Dedifferentiated amniotic fluid mesenchymal stem cell (primary cell): Measurements from ENCODE around the gene SETD7.
A peak's percentile ranks its signal among the peaks of the same experiment; 100 is the strongest.

Experiments used
- DNase-seq: peaks from one replicate; pipeline ENCODE4 v3.0.0-alpha.2; 2016; ENCODE audit errors: extremely low spot score

SETD7 gene

DNA sequence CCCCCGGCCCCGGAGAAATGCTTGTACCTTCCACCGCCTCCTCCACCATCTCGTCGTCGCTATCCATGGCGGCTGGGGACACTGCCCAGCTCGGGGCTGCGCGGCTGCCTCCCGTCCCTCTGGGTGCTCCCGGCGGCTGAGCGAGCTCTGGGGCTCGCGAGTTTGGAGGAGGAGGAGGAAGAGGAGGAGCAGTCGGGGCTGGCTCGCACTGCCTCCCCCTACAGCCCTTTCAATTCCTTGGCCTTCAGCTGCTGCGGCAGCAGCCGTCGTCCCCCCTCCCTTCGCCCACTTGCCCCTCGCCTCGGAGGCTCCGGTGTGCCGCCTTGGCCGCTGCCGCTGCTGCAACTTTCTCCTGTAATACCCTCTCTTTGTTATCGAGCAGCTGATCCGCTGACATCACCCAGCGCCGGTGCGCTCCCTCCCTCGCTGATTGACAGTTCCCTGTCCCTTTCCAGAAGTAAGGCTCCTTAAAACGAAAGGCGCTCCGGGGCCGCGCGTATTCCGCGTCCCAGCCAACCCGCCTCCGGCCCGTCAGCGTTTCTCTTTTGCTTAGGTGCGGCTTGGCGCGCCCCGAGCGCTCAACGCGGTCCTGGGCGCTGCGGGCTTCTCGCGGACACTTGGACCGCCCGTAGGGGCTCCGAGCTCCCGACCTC is at the start of gene SETD7:
SETD7 (minus strand) TSS at position 149 of the 653 bp plus-strand sequence; CDS start at position 67, 82 bp downstream.
- peak; percentile 71 for DNase-seq

DNA sequence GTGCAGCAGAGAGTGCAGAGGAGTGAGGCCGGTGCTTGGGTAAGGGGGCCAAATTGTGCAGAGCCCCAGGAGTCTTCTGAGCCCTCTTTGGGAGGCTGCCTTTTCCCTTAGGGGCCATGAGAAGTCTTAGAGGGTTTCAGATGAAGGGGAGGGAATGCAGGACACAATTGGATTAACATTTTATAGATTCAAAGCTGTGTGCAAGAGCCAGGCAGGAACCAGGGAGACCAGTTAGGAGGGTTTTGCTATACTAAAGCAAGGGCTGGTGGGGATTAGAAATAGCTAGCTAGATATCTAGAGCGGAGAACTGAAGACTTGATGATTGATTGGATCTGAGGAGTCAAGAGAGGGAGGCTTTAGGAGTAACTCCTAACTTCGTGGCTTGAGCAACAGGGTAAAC is 49.5 kb upstream of the SETD7 start:
- DNase-seq, result no peak

DNA sequence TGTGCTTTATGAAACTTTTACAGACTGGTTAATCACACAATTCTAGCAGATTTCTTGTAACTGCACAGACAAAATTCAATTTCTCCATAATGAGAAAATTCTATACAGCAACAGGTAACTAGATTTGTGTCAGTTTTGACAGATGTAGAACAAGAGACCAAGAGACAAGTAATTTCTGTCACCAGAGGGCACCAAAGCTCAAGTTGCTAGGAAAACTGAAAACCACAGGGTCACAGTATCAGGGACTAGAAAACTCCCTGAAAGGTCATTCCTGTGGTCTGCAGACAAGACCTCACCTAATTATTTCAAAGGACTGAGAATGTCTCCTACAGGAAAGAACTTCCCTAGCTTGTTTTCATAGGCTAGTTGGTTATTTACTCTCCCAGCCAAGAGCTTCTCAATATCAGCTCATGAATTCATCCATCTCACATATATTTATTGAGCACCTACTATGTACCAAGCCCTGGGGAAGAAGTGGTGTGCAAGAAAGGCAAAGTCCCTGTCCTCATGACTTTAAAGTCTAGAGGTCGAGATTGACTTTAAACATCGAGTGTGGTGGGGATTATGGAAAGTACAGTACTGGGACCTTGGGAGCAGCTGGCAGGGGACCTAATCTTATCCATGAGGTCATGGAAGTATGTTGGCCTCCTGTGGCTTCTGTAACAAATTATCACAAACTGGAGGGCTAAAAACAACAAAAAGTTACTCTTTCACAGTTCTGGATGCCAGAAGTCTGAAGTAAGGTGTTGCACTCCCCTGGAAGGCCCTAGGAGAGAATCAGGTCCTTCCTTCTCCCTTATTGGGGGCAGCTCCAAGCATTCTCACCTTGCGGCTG is 47.8 kb upstream of the SETD7 start:
- peak; percentile 45 for DNase-seq

DNA sequence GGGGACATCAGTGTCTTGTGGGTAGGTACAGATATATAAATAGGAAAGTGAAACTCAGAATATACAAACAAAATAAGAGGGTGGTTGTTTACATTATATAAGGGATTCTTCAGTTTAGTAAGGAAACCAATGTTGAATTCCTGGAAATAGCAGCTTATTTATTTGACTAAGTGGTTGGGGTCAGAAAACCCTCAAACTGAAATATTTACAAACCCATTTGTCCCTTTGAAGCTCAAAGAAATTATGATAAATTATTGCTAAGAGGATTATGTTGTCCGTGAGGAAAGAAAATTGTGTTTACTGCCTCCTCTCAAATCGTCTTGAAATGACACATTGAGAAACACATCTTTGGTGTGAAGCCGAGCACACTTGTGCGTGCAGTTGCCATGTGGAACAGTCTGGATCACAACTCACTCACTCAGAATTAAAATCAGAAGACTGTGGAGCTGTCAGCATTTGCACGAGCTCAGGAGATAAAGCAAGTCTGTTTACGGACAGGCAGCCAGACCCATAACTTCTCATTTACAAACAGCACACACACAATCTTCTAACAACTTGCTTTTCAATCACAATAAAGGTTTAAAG is 46.8 kb upstream of the SETD7 start:
- no peak for DNase-seq

DNA sequence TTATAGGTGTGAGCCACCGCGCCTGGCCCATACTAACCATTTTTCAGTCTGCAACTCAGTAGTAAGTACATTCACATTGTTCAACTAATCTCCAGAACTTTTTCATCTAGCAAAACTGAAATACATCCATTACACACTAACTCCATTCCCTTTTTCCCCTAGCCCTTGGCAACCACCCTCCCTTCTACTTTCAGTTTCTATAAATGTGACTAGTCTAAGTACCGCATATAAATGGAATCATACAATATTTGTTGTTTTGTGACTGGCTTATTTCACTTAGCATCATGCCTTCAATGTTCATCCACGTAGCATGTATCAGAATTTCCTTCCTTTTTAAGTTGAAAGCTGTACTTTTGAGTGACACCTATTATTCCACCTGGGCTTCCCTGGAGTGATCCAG is 44.6 kb upstream of the SETD7 start:
- no peak for DNase-seq

DNA sequence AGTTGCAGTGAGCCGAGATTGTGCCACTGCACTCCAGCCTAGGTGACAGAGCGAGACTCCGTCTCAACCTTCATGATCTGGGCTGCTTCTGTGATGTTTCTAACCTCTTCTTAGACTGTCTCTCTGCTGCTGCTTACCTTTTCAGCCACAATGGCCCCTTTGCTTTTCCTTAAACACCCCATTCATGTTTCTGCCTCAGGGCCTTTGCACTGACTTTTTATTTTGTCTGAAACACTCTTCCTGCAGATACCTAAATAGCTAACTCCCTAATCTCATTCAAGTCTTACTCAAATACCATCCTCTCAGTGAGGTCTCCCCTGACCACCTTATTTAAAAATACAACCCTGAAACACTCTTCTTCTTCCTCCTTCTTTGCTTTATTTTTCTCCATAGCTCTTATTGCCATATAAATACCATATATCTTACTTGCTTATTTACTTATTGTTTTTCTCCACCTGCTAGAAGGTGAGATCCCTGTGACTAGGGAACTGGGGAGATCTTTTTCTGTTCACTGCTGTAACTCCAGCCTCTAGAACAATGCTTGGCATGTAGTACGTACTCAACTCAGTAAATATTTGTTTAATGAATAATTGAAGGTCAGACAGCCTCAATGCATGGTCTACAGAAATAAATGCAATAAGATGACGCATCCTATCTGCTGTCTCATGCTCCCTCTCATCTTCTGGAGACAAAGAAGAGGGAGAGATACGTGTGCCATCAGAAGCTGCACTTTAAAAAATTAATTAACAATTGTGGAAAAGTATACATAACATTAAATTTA is 43.8 kb upstream of the SETD7 start:
- DNase-seq, result no peak

DNA sequence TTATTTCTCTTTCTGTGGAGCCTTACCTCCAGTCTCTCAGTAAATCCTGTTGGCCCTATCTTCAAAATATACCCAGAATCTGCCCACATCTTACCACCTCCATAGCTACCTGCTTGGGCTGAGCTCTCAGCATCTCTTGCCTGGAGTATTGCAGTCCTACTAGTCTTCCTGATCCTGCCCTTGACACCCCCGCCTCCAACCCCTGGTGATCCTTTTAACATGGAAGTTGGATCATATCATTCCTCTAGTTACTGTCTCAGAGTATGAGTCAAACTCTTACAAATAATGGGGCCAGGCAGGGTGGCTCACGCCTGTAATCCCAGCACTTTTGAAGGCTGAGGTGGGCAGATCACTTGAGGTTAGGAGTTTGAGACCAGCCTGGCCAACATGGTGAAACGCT is 43.1 kb upstream of the SETD7 start:
- no peak for DNase-seq

DNA sequence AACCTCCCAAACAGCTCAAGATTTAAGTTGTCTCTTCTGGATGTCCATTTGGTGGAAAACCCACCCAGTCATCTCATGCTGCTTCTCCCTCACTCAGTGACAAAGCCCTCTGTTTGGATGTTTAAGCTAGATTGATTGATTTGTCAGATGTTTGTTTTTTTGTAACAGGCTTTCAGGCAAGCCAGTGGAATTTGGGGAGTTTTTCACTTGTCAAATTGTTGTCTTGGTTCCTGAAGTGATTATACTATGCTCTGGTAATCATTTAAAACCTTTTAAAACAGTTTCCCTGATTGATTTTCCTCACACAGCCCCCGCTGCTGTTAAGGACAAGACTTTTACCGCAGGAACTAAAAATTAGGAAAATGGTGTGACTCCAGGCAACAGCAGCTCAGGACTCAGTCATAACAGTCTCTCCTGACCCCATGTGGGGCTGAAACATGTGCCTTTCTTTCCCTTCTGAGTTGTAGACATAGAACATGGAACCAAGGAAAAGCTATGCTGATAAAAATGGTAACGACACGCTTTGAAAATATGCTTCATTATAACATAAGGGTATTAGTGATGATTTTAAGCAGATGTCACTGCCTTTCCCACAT is 40.8 kb upstream of the SETD7 start:
- no peak for DNase-seq

DNA sequence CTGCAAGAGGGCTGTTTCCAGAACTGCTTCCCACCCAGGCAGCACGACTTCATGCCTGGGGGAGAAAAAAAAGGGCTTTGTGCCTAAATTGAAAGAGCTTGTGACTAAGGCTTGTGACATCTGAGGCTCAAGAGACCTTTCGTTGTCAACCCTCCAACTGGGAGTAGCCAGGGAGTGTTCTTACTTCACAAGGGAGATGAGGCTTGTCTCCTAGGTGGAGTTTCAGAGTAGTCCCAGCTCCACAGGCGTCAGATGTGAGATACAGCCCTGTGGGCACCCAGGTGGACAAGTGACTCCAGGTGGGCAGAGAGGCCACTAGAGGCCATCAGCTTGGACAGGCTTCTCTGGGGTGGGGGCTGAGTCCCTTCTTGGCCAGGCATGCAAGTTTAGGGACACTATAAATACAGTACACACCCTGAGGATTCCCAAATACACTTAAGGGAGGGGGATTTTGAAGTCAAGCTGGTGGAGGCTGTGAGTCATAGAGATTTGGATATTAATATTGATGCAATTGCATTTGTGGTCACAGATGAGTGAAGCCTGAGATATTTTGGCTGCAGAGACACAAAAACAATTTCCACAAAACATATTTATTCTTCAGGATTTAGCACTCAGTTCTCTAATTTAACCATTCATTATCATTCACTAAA is 40.1 kb upstream of the SETD7 start:
- peak; percentile 46 for DNase-seq

DNA sequence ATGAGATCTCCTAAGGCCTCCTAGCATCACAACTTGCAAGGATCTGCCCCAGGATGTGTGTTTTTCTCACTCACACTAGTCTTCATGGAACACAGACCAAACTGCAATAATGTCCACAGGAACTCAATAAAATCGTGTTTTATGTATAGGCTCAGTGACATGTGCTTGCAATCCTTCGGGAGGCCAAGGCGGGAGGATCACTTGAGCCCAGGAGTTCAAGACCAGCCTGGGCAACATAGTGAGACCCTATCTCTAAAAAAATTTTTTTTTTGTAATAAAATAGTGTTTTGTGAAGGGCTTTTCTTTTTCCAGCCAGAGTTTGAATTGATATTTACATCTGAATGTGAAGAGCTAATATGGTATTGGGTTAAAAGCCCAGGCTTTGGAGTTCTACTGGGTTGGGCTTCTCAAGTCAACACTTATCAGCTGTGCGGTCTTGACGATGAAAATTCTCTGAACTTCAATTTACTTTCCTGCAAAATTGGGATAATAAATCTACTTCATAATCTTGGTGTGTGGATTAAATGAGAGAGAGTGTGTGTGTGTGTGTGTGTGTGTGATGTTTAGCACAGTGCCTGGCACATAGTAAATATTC is 38.7 kb upstream of the SETD7 start:
- DNase-seq, result no peak

DNA sequence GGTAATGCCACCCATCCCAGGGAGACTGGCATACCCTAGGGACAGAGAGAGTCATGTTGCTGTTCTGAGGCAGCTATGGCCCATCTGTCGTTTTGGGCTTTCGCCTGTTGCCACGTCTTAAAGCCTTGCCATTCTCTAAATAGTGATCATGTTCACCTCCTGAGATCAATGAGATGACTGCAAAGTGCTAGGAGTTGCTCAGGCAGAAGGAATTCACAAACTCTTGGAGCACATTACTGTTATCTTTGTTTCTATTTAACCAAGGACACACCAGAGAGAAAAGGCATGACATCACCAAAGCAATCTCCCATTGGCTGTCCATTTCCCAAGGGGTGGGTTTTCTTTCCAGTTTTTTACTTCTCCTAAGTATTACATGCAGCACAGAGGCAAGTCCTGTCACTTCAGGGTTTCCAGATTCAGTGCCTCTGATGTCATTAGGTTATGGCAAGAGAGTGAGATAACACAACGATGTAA is 37.1 kb upstream of the SETD7 start:
- peak; percentile 55 for DNase-seq

DNA sequence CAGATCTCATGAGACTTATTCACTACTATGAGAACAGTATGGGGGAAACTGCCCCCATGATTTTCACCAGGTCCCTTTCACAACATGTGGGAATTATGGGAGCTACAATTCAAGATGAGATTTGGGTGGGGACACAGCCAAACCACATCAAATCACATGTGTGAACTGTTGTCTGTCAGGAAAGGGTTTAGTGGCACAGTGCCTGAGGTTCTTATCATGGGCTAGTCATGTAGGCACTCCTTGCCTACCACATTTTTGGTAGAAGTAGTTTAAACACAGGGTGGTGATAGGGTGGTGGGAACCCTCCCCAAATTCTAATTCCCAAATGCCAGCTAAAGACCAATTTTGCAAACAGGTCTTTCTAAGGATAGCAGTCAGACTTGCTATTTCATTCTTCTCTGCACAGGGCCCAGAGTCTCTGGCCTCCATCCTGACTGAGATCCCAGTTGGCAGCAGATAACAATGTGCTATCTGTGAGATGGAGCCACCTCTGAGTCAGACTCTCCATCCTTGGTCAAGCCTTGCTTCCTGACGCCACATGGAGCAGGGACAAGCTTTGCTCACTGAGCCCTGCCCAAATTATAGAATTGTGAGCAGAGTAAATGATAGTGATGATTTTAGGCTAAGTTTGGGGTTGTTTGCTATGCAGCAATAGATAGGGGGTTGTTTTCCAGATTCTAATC is 33.5 kb upstream of the SETD7 start:
- no peak for DNase-seq

DNA sequence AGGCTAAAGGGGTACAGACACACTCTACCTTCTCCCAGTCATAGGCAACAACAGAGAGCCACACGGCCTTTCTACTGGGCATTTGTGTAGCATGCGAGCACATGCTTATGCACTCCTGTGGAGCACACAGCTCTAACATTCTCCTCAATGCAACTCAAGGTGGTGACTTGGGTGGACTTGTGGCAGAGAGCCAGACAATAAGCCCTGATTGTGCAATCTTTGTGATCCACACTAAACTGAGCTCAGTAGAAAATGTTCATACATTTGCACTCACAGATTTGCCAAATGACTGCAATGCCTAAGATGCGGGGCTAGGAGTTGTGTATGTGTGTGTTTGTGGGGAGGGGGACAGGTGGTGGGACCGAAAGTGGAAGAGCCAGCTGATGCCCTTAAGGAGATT is 31.4 kb upstream of the SETD7 start:
- DNase-seq, result no peak

DNA sequence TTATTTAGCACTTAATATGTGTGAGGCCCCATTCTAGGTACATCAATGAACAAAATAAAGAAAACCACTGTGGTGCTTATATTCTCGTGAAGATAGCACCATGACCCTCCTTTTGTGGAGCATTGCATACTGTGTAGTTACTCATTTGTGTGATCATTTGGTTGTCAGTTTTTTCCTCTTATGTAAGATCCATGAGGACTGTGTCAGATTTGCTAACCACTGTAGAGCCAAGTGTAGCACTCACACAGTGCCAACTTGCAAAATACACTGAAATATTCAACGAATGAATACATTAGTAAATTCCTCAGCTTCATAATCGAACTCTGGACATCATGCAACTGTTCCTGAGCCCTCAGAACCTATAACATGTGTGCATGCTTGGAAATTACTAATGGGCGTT is 29.5 kb upstream of the SETD7 start:
- no peak for DNase-seq

DNA sequence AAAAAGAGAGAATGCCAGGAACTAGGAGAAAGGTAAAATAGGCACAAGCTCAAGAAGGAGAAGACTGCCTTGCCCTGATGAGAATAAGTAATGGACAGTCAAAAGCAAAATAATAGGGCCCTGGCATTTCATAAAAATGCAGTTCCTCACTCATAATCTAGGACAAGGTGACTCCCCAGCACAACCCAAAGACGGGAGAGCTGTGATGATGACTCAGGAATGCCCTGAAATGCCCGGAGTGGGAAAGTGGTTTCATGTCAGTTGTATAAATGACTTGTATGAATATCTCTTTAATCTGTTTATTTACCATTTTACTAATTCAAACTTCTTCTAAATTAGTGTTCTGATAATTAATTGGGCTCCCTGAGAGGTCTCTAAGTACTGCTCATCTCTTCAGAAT is 28.8 kb upstream of the SETD7 start:
- DNase-seq, result no peak

DNA sequence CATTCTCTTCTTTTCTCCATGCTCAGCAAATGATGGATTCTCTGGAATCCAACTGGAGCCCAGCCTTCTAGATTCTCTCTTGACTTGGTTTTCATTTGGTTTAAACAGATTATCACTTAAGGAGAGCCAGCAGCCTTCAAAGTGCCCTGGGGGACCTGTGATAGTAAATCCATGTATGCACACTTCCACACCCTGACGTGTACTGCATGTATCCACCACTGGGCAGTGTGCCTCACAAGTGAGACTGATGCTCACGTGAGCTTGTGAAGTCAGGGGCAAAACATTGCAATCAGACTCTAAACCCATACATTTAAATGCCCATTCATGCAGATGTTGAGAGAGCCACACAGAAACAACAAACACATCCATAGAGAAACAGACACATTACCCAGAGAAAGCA is 28.0 kb upstream of the SETD7 start:
- DNase-seq, result no peak

DNA sequence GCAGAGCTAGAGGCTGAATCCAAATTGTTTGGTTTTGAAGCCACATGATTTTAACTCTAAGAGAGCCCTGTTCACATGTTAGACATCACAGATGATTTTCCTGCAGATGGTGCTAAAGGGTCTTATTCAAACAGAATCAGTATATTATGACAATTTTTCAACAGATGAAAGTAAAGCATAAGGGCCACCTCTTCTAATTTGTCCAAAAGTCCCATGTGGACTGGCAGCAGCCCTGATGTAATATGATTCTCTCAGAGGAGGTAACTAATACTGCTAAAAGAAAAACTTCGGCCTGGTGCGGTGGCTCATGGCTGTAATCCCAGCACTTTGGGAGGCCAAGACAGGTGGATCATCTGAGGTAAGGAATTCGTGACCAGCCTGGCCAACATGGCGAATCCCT is 26.0 kb upstream of the SETD7 start:
- DNase-seq, result no peak

DNA sequence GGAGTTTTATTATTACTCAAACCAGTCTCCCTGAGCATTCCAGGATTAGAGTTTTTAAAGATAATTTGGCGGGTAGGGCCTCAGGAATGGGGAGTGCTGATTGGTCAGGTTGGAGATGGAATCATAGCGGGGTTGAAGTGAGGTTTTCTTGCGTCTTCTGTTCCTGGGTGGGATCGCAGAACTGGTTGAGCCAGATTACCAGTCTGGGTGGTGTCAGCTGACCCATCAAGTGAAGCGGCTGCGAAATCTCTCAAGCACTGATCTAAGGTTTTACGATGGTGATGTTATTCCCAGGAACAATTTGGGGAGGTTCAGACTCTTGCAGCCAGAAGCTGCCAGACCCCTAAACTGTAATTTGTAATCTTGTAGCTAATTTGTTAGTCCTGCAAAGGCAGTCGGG is 25.1 kb upstream of the SETD7 start:
- no peak for DNase-seq

DNA sequence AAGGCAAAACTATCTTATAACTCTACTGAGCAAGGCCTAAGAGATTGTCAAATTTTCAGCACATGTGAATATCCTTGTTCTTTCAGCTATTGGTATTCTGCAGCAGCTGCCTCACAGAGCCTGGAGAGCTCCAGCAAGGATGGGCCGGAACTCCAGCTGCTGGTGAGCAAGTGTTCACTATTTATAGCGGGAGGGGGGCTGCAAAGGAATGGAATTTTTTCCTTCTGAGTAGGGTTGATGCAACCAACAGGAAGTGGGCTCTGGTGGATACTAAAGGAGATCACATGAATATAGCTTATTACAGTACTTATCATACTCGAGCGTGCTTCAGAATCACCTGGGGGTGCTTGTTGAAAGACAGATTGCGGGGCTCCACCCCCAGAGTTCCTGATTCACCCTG is 20.2 kb upstream of the SETD7 start:
- no peak for DNase-seq

DNA sequence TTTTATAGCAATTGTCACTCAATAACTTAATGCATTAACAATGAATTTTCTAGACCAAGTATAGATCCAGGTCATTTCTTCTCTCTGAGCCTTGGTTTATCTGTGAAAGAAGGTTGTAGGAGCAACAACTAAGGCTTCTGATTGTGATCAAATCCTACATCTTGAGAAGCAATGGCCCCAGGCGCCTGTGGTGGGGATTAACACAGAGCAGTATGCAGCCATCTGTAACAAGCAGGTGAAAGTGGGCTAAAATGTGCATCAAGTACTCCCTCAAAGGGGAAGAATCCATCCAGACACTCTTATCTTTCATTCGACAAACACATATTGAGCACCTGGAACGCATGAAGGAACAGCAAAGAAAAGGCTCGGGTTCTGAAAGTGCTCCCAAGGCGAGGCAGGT is 19.1 kb upstream of the SETD7 start:
- DNase-seq, result no peak
